HepG2 (cell line): ENCODE data around the gene AHSG. TPM values are rescaled to one million over a fixed set of nuclear protein-coding genes. Genes with fewer than 3 reads are reported as not detected.
A peak's percentile ranks its signal among the peaks of the same experiment; 100 is the strongest.

Source experiments
- CTCF ChIP-seq: sonication (generic); formaldehyde crosslinking; IDR thresholded peaks from 2 replicates; pipeline ENCODE4 v1.5.0; 2020; ENCODE audit warnings: mild to moderate bottlenecking, missing genetic modification reagents, moderate library complexity
- FOXJ3 ChIP-seq: sonication (generic); formaldehyde crosslinking; IDR thresholded peaks from 2 replicates; pipeline ENCODE4 v1.4.0; 2020; ENCODE audit warnings: missing genetic modification reagents, mild to moderate bottlenecking, borderline replicate concordance
- FOXM1 ChIP-seq: sonication (generic); formaldehyde crosslinking; IDR thresholded peaks from 2 replicates; pipeline ENCODE4 v1.5.0; 2020; ENCODE audit warnings: missing genetic modification reagents
- MTA3 ChIP-seq: sonication (generic); formaldehyde crosslinking; IDR thresholded peaks from 2 replicates; pipeline ENCODE4 v1.4.0; 2020; ENCODE audit warnings: missing genetic modification reagents
- PCBP1 ChIP-seq: fragments of 200-400 bp; formaldehyde crosslinking; IDR thresholded peaks from 2 replicates; pipeline ENCODE4 v1.6.1; 2017; ENCODE audit warnings: mild to moderate bottlenecking, low read depth, low read length, borderline replicate concordance
- SNAPC5 ChIP-seq: sonication (generic); formaldehyde crosslinking; IDR thresholded peaks from 2 replicates; pipeline ENCODE4 v1.8.1; 2023; ENCODE audit warnings: mild to moderate bottlenecking, missing genetic modification reagents, borderline replicate concordance
- TCF12 ChIP-seq, 2 experiments: fragments of 450-650 bp in 1 of 2; sonication (generic) in 1 of 2; formaldehyde crosslinking in 1 of 2; IDR thresholded peaks; 2 replicates each; pipeline versions ENCODE4 v1.6.1 to v1.8.0; 2017 to 2022; ENCODE audit warnings: antibody characterized with exemption in 1 of 2, mild to moderate bottlenecking in 1 of 2, missing genetic modification reagents in 1 of 2, moderate library complexity in 1 of 2
- ZNF484 ChIP-seq: sonication (generic); formaldehyde crosslinking; IDR thresholded peaks from 2 replicates; pipeline ENCODE4 v1.5.1; 2020; ENCODE audit warnings: mild to moderate bottlenecking, low read depth, missing genetic modification reagents, borderline replicate concordance
- ZSCAN29 ChIP-seq: sonication (generic); formaldehyde crosslinking; conservative IDR thresholded peaks from 2 replicates; pipeline ENCODE4 v1.4.0; 2020; ENCODE audit warnings: mild to moderate bottlenecking, missing genetic modification reagents
- polyA plus RNA-seq, 8 experiments: library from polyadenylated mRNA; depleted of rRNA in 3 of 8; stranded (reverse) in 7 of 8; unstranded in 1 of 8; fragments of >200 nt; fragmentation: Illumina TruSeq in 4 of 8; extraction: Trizol in 4 of 8; gene quantifications; 2 replicates each; pipeline versions ENCODE4 v1.2.1 to v1.2.3, GENCODE V29; 2011 to 2016; ENCODE audit warnings: low read depth in 4 of 8, missing spikeins in 1 of 8, mixed read lengths in 1 of 8; ENCODE audit not compliant: insufficient read depth in 1 of 8
- total RNA-seq, 5 experiments: library from RNA; depleted of rRNA; stranded (reverse); fragments of >200 nt; fragmentation: Illumina TruSeq; extraction: Trizol; gene quantifications; 2 replicates each; pipeline ENCODE4 v1.2.3, GENCODE V29; 2016; ENCODE audit warnings: low read depth in 1 of 5
- TF ChIP-seq, protein P1 (sequence below): sonication (generic); formaldehyde crosslinking; IDR thresholded peaks from 2 replicates; pipeline ENCODE4 v1.5.1; 2020; ENCODE audit warnings: missing genetic modification reagents, mild to moderate bottlenecking, borderline replicate concordance
- TF ChIP-seq, protein P2 (sequence below): IDR thresholded peaks from 2 replicates; pipeline ENCODE4 v1.6.1; 2018; ENCODE audit warnings: missing genetic modification reagents
- TF ChIP-seq, protein P3 (sequence below): sonication (generic); formaldehyde crosslinking; IDR thresholded peaks from 2 replicates; pipeline ENCODE4 v1.4.0; 2020; ENCODE audit warnings: missing genetic modification reagents
- TF ChIP-seq, protein P4 (sequence below): sonication (generic); formaldehyde crosslinking; IDR thresholded peaks from 2 replicates; pipeline ENCODE4 v1.4.0; 2020; ENCODE audit warnings: mild to moderate bottlenecking, low read depth, missing genetic modification reagents

AHSG gene
- total and polyA plus RNA-seq, 2 of the 13 experiments (the other 11 are each of a cell fraction or from before 2014, with no cell fraction given) = 2,043 to 19,152 TPM

DNA sequence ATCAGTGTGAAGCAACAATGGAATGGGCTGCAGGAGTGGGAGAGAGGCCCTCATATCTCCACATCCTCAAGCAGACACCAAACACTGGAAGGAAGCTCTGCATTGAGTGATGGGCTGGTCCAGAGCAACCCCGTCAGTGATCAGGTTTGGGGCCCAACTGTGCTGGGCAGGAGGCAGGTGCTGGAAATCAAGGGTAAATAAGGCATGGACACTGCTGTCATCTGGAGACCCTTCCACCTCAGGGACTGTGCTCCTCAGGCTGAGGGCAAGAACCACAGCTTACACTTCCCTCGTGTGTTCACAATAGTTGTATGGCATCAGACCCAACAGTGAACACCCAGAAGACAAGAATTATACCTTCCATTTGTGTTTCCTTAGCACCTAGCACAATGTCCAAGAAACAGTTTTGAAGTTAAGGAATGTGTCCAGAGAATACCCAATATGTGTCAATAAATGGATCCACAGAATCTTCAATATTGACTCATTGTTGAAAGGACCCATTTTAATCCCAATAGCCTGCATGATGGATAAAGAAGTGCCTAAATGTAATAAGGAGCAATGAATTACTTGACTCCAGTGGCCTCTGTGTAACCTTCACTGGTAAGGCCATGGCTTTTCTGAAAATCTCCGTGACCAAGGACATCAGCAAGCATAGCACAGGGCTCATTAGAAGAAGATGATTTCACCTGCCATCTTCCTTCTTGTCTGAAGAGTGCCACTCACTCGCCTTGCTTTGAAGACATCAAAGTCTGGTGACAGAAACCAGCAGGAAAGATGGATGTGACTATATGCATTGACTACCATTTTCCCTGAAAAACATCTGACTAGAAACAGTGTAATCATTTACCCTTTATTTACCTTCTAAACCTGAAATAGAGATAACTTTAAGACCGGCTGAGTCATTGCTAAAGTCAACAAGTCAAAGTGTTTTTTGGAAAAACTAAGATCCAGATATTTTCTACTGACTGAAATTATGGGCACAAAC is 7.0 kb upstream of the AHSG start (continued):
- TF ChIP-seq, protein P1, sequence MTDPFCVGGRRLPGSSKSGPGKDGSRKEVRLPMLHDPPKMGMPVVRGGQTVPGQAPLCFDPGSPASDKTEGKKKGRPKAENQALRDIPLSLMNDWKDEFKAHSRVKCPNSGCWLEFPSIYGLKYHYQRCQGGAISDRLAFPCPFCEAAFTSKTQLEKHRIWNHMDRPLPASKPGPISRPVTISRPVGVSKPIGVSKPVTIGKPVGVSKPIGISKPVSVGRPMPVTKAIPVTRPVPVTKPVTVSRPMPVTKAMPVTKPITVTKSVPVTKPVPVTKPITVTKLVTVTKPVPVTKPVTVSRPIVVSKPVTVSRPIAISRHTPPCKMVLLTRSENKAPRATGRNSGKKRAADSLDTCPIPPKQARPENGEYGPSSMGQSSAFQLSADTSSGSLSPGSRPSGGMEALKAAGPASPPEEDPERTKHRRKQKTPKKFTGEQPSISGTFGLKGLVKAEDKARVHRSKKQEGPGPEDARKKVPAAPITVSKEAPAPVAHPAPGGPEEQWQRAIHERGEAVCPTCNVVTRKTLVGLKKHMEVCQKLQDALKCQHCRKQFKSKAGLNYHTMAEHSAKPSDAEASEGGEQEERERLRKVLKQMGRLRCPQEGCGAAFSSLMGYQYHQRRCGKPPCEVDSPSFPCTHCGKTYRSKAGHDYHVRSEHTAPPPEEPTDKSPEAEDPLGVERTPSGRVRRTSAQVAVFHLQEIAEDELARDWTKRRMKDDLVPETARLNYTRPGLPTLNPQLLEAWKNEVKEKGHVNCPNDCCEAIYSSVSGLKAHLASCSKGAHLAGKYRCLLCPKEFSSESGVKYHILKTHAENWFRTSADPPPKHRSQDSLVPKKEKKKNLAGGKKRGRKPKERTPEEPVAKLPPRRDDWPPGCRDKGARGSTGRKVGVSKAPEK = no peak
- TF ChIP-seq CTCF (no peak), ZSCAN29 (CRISPR knock-in tag) (no peak), PCBP1 (no peak), FOXM1 (no peak), ZNF484 (no peak), FOXJ3 (CRISPR knock-in tag) (peak; percentile 82; the same call in 1 of the 2 replicates), SNAPC5 (CRISPR knock-in tag) (no peak), TCF12 (IDR thresholded peaks at IDR 0.05) (no peak), TCF12 (CRISPR knock-in tag; IDR thresholded peaks at IDR 0.05) (peak; percentile 51; the same call in 1 of the 2 replicates), MTA3 (CRISPR knock-in tag) (no peak)
- TF ChIP-seq, protein P2, sequence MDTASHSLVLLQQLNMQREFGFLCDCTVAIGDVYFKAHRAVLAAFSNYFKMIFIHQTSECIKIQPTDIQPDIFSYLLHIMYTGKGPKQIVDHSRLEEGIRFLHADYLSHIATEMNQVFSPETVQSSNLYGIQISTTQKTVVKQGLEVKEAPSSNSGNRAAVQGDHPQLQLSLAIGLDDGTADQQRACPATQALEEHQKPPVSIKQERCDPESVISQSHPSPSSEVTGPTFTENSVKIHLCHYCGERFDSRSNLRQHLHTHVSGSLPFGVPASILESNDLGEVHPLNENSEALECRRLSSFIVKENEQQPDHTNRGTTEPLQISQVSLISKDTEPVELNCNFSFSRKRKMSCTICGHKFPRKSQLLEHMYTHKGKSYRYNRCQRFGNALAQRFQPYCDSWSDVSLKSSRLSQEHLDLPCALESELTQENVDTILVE (CRISPR knock-in tag) = no peak
- TF ChIP-seq, protein P3, sequence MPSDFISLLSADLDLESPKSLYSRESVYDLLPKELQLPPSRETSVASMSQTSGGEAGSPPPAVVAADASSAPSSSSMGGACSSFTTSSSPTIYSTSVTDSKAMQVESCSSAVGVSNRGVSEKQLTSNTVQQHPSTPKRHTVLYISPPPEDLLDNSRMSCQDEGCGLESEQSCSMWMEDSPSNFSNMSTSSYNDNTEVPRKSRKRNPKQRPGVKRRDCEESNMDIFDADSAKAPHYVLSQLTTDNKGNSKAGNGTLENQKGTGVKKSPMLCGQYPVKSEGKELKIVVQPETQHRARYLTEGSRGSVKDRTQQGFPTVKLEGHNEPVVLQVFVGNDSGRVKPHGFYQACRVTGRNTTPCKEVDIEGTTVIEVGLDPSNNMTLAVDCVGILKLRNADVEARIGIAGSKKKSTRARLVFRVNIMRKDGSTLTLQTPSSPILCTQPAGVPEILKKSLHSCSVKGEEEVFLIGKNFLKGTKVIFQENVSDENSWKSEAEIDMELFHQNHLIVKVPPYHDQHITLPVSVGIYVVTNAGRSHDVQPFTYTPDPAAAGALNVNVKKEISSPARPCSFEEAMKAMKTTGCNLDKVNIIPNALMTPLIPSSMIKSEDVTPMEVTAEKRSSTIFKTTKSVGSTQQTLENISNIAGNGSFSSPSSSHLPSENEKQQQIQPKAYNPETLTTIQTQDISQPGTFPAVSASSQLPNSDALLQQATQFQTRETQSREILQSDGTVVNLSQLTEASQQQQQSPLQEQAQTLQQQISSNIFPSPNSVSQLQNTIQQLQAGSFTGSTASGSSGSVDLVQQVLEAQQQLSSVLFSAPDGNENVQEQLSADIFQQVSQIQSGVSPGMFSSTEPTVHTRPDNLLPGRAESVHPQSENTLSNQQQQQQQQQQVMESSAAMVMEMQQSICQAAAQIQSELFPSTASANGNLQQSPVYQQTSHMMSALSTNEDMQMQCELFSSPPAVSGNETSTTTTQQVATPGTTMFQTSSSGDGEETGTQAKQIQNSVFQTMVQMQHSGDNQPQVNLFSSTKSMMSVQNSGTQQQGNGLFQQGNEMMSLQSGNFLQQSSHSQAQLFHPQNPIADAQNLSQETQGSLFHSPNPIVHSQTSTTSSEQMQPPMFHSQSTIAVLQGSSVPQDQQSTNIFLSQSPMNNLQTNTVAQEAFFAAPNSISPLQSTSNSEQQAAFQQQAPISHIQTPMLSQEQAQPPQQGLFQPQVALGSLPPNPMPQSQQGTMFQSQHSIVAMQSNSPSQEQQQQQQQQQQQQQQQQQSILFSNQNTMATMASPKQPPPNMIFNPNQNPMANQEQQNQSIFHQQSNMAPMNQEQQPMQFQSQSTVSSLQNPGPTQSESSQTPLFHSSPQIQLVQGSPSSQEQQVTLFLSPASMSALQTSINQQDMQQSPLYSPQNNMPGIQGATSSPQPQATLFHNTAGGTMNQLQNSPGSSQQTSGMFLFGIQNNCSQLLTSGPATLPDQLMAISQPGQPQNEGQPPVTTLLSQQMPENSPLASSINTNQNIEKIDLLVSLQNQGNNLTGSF (CRISPR knock-in tag) = no peak
- TF ChIP-seq, protein P4, sequence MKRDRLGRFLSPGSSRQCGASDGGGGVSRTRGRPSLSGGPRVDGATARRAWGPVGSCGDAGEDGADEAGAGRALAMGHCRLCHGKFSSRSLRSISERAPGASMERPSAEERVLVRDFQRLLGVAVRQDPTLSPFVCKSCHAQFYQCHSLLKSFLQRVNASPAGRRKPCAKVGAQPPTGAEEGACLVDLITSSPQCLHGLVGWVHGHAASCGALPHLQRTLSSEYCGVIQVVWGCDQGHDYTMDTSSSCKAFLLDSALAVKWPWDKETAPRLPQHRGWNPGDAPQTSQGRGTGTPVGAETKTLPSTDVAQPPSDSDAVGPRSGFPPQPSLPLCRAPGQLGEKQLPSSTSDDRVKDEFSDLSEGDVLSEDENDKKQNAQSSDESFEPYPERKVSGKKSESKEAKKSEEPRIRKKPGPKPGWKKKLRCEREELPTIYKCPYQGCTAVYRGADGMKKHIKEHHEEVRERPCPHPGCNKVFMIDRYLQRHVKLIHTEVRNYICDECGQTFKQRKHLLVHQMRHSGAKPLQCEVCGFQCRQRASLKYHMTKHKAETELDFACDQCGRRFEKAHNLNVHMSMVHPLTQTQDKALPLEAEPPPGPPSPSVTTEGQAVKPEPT (CRISPR knock-in tag) = no peak
